MM.1S (cell line): ENCODE results near the gene YWHAG.
"Not testable (repeated sequence)": the region's sequence is repeated elsewhere in the genome, so short reads cannot be mapped to it uniquely, and the experiment has no call there.

Experiments used
- EZH2 ChIP-seq: fragments of 300-600 bp; sonication (generic); optimal IDR thresholded peaks from 2 replicates; pipeline ENCODE3; 2017; ENCODE audit warnings: low read depth, mild to moderate bottlenecking, antibody characterized with exemption, low read length, mixed read lengths
- EZH2phosphoT487 ChIP-seq: fragments of 300-600 bp; sonication (generic); IDR thresholded peaks from 2 replicates; pipeline ENCODE4 v1.6.1; 2018; ENCODE audit warnings: antibody characterized with exemption, low read length
- TF ChIP-seq, protein P1 (sequence below): fragments of 300-600 bp; sonication (generic); IDR thresholded peaks from 2 replicates; pipeline ENCODE4 v1.5.1; 2016; ENCODE audit warnings: antibody characterized with exemption, low read length, mixed read lengths

DNA sequence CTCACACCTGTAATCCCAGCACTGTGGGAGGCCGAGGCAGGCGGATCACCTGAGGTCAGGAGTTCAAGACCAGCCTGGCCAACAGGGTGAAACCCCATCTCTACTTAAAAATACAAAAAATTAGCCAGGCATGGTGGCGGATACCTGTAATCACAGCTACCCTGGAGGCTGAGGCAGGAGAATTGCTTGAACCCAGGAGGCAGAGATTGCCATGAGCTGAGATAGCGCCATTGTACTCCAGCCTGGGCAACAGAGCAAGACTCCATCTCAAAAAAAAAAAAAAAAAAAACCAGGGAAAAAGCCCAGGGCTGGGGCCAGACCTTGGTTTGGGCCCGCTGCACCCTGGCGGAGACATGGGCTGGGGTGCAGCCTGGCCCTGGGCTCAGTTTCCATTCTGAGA lies 47.0 kb downstream of the YWHAG start:
- TF ChIP-seq, protein P1, sequence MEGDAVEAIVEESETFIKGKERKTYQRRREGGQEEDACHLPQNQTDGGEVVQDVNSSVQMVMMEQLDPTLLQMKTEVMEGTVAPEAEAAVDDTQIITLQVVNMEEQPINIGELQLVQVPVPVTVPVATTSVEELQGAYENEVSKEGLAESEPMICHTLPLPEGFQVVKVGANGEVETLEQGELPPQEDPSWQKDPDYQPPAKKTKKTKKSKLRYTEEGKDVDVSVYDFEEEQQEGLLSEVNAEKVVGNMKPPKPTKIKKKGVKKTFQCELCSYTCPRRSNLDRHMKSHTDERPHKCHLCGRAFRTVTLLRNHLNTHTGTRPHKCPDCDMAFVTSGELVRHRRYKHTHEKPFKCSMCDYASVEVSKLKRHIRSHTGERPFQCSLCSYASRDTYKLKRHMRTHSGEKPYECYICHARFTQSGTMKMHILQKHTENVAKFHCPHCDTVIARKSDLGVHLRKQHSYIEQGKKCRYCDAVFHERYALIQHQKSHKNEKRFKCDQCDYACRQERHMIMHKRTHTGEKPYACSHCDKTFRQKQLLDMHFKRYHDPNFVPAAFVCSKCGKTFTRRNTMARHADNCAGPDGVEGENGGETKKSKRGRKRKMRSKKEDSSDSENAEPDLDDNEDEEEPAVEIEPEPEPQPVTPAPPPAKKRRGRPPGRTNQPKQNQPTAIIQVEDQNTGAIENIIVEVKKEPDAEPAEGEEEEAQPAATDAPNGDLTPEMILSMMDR: not testable (repeated sequence)
- TF ChIP-seq EZH2, EZH2phosphoT487: not testable (repeated sequence)
